ENCODE measurements around the gene NTRK3.

NTRK3 gene

GRCh38 chr15:88178631-88179030 is 77.9 kb downstream of the NTRK3 start:
- Histone ChIP-seq H3K9me3 (ENCODE audit: control insufficient read depth, insufficient read depth, low read length) (no peaks in the 10 kb centered on the region), H3K27me3 (ENCODE audit: control insufficient read depth, low read length) (peaks cover 6% of the 10 kb centered on the region; the same call in 1 of the 2 replicates), H3K36me3 (ENCODE audit: control insufficient read depth, low read length) (no peaks in the 10 kb centered on the region), H3K4me2 (ENCODE audit: low read length) (no peak overlapping the region), H3K9me2 (replicated peaks; ENCODE audit: control insufficient read depth, low read length) (no peaks in the 10 kb centered on the region), H3K4me3 (ENCODE audit: low read length) (no peak overlapping the region), H3K27ac (ENCODE audit: low read depth, low read length) (no peak overlapping the region), H3K4me1 (ENCODE audit: control insufficient read depth, low read length) (peaks cover 19% of the 10 kb centered on the region), H3F3A (ENCODE audit: control insufficient read depth, insufficient read depth) (no peaks in the 10 kb centered on the region), H3K79me2 (ENCODE audit: control insufficient read depth, low read length) (no peaks in the 10 kb centered on the region), H4K20me1 (ENCODE audit: control insufficient read depth, insufficient read depth, low read depth, low read length) (no peaks in the 10 kb centered on the region)
- TF ChIP-seq, protein P1, sequence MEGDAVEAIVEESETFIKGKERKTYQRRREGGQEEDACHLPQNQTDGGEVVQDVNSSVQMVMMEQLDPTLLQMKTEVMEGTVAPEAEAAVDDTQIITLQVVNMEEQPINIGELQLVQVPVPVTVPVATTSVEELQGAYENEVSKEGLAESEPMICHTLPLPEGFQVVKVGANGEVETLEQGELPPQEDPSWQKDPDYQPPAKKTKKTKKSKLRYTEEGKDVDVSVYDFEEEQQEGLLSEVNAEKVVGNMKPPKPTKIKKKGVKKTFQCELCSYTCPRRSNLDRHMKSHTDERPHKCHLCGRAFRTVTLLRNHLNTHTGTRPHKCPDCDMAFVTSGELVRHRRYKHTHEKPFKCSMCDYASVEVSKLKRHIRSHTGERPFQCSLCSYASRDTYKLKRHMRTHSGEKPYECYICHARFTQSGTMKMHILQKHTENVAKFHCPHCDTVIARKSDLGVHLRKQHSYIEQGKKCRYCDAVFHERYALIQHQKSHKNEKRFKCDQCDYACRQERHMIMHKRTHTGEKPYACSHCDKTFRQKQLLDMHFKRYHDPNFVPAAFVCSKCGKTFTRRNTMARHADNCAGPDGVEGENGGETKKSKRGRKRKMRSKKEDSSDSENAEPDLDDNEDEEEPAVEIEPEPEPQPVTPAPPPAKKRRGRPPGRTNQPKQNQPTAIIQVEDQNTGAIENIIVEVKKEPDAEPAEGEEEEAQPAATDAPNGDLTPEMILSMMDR (IDR thresholded peaks at IDR 0.05; ENCODE audit: low read depth, low read length, poor library complexity, severe bottlenecking): no peak
- no peak for TF ChIP-seq EZH2phosphoT487 (IDR thresholded peaks at IDR 0.05; ENCODE audit: borderline replicate concordance, low read length)

GRCh38 chr15:88177451-88177850 is 79.1 kb downstream of the NTRK3 start:
- no peak overlapping the region for H3K27ac ChIP-seq (ENCODE audit: low read depth, low read length)
- H3K4me1 ChIP-seq (ENCODE audit: control insufficient read depth, low read length): peaks cover 19% of the 10 kb centered on the region
- no peaks in the 10 kb centered on the region for H3K36me3 ChIP-seq (ENCODE audit: control insufficient read depth, low read length)
- H3K4me2 ChIP-seq (ENCODE audit: low read length): no peak overlapping the region
- H3K4me3 ChIP-seq (ENCODE audit: low read length): no peak overlapping the region
- no peaks in the 10 kb centered on the region for H4K20me1 ChIP-seq (ENCODE audit: control insufficient read depth, insufficient read depth, low read depth, low read length)
- no peaks in the 10 kb centered on the region for H3K9me2 ChIP-seq (replicated peaks; ENCODE audit: control insufficient read depth, low read length)
- peaks cover 6% of the 10 kb centered on the region; the same call in 1 of the 2 replicates for H3K27me3 ChIP-seq (ENCODE audit: control insufficient read depth, low read length)
- TF ChIP-seq, protein P1 (IDR thresholded peaks at IDR 0.05; ENCODE audit: low read depth, low read length, poor library complexity, severe bottlenecking): no peak
- no peaks in the 10 kb centered on the region for H3K79me2 ChIP-seq (ENCODE audit: control insufficient read depth, low read length)
- no peaks in the 10 kb centered on the region for H3F3A ChIP-seq (ENCODE audit: control insufficient read depth, insufficient read depth)
- no peaks in the 10 kb centered on the region for H3K9me3 ChIP-seq (ENCODE audit: control insufficient read depth, insufficient read depth, low read length)

DNA sequence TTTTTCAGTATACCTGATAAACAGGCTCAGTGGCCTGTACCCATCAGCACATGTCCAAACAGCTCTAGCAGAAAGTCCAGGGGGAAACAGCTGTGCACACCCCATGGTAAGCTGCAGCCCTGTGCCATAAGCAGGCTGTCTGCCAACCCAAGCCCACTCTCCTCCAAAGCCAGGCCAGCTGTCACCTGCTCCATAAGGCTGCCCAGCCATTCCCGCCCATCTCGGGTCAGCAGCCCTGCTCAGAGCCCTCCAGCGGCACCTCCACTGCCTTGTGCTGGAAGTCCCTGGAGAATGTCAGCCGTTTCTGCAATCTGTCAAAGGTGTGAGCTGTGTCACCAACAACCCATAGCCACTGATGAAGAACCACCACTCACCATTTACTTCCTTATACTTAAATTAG is 82.0 kb downstream of the NTRK3 start:
- Histone ChIP-seq H3K79me2 (ENCODE audit: control insufficient read depth, low read length) (no peaks in the 10 kb centered on the region), H3K27ac (ENCODE audit: low read depth, low read length) (no peak overlapping the region), H4K20me1 (ENCODE audit: control insufficient read depth, insufficient read depth, low read depth, low read length) (no peaks in the 10 kb centered on the region), H3K4me2 (ENCODE audit: low read length) (no peak overlapping the region), H3K27me3 (ENCODE audit: control insufficient read depth, low read length) (peaks cover 6% of the 10 kb centered on the region; the same call in 1 of the 2 replicates), H3K4me1 (ENCODE audit: control insufficient read depth, low read length) (peaks cover 14% of the 10 kb centered on the region), H3K9me2 (replicated peaks; ENCODE audit: control insufficient read depth, low read length) (no peaks in the 10 kb centered on the region), H3K9me3 (ENCODE audit: control insufficient read depth, insufficient read depth, low read length) (no peaks in the 10 kb centered on the region), H3K4me3 (ENCODE audit: low read length) (no peak overlapping the region), H3F3A (ENCODE audit: control insufficient read depth, insufficient read depth) (no peaks in the 10 kb centered on the region), H3K36me3 (ENCODE audit: control insufficient read depth, low read length) (no peaks in the 10 kb centered on the region)
- TF ChIP-seq EZH2phosphoT487 (IDR thresholded peaks at IDR 0.05; ENCODE audit: borderline replicate concordance, low read length): no peak
- TF ChIP-seq, protein P1 (IDR thresholded peaks at IDR 0.05; ENCODE audit: low read depth, low read length, poor library complexity, severe bottlenecking): no peak
